ENCODE data around the gene CWH43. TPM values are rescaled to one million over a fixed set of nuclear protein-coding genes. Genes with fewer than 3 reads are reported as not detected.

Gene CWH43
- total and polyA plus RNA-seq, 2 donors (not counting 1 experiment from before 2014, with no cell fraction given) = not detected

- no peak for DNase-seq
- Histone ChIP-seq H3K36me3 (replicated peaks in 1 of 2; ENCODE audit: control extremely low read depth in 1 of 2, control insufficient read depth in 1 of 2, extremely low read depth in 1 of 2, insufficient read depth in 2 of 2, low read length in 1 of 2) (no peaks in the 10 kb centered on the region), H3K4me3 (ENCODE audit: control extremely low read depth in 1 of 5, extremely low read depth in 1 of 5, insufficient read depth in 1 of 5, low read depth in 2 of 5, low read length in 4 of 5) (no peak overlapping the region), H4K20me1 (ENCODE audit: control insufficient read depth, insufficient read depth, low read length, poor library complexity, severe bottlenecking) (no peaks in the 10 kb centered on the region), H3K27me3 (replicated peaks in 1 of 4; ENCODE audit: control extremely low read depth in 1 of 4, control insufficient read depth in 3 of 4, insufficient read depth in 4 of 4, low read length in 3 of 4) (peaks cover 0 to 4% (median 1%) of the 10 kb centered on the region in 4 experiments), H3K9me3 (ENCODE audit: control extremely low read depth in 1 of 3, control insufficient read depth in 2 of 3, insufficient read depth in 1 of 3, low read length in 2 of 3) (no peaks in the 10 kb centered on the region), H3K79me2 (ENCODE audit: control insufficient read depth, insufficient read depth, low read length) (no peaks in the 10 kb centered on the region), H3K4me1 (ENCODE audit: control insufficient read depth in 2 of 2, insufficient read depth in 2 of 2, low read length in 2 of 2) (no peaks in the 10 kb centered on the region), H3K27ac (ENCODE audit: low read length in 2 of 2) (no peak overlapping the region), H2AFZ (ENCODE audit: insufficient read depth, low read depth, low read length, poor library complexity, severe bottlenecking) (no peak overlapping the region), H3K9ac (ENCODE audit: low read length) (no peak overlapping the region), H3K4me2 (replicated peaks; ENCODE audit: low read depth, low read length, poor library complexity, severe bottlenecking) (no peak overlapping the region)
- intact Hi-C loops (cut with micrococcal nuclease) = no loop called here
- Mint-ChIP-seq H3K9me3 (ENCODE audit: insufficient read depth) (no peaks in the 10 kb centered on the region), H3K4me1 (peaks cover 4% of the 10 kb centered on the region), H3K4me3 (no peak overlapping the region), H3K27ac (no peak overlapping the region), H3K27me3 (peaks cover 32% of the 10 kb centered on the region)
- ATAC-seq (ENCODE audit: low read depth) = no peak
- 70% methylated on average over 1 of the region's 2 CpGs for WGBS (ENCODE audit: insufficient coverage)
- TF ChIP-seq CTCF (IDR thresholded peaks at IDR 0.05) = no peak
- TF ChIP-seq EZH2 (IDR thresholded peaks at IDR 0.05; ENCODE audit: borderline replicate concordance, insufficient read depth, low read depth, low read length, poor library complexity, severe bottlenecking) = no peak
- CTCF ChIA-PET = no interaction called here
- POLR2A ChIA-PET = no interaction called here
Observed at GRCh38 chr4:48974979-48975640, 11.0 kb upstream of the CWH43 start.

DNA sequence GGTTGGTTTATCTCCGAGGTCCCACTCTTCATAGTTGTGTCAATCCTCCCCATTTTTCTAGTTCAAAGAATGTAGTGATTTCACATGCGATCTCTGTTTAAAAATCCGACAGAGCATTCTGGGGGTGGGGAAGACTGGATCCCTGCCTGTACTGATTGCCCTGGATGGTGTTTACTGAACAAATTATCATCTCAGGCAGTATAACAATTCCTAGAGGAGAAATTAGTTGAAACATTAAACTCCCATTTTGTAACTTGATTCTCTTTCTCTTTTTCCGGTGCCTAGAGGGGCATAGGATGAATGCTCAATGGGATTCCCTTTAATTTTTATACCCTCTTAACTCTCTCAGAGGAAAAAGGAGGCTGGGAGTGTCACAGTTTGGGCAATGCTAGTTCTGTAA, 10.0 kb upstream of the CWH43 start:
- Mint-ChIP-seq H3K27ac (no peak overlapping the region), H3K9me3 (ENCODE audit: insufficient read depth) (no peaks in the 10 kb centered on the region), H3K4me1 (peaks cover 4% of the 10 kb centered on the region), H3K27me3 (peaks cover 33% of the 10 kb centered on the region), H3K4me3 (no peak overlapping the region)
- TF ChIP-seq CTCF (IDR thresholded peaks at IDR 0.05) = no peak
- TF ChIP-seq EZH2 (IDR thresholded peaks at IDR 0.05; ENCODE audit: borderline replicate concordance, insufficient read depth, low read depth, low read length, poor library complexity, severe bottlenecking) = no peak
- no peaks in the 10 kb centered on the region for H3K9me3 ChIP-seq (ENCODE audit: control extremely low read depth in 1 of 3, control insufficient read depth in 2 of 3, insufficient read depth in 1 of 3, low read length in 2 of 3)
- no peaks in the 10 kb centered on the region for H4K20me1 ChIP-seq (ENCODE audit: control insufficient read depth, insufficient read depth, low read length, poor library complexity, severe bottlenecking)
- H3K79me2 ChIP-seq (ENCODE audit: control insufficient read depth, insufficient read depth, low read length) = no peaks in the 10 kb centered on the region
- DNase-seq (no peak), ATAC-seq (ENCODE audit: low read depth) (no peak)
- CTCF ChIA-PET = no interaction called here
- WGBS (ENCODE audit: insufficient coverage) = no CpG with 5 or more reads among the region's 4 CpGs
- H2AFZ ChIP-seq (ENCODE audit: insufficient read depth, low read depth, low read length, poor library complexity, severe bottlenecking) = no peak overlapping the region
- H3K36me3 ChIP-seq (replicated peaks in 1 of 2; ENCODE audit: control extremely low read depth in 1 of 2, control insufficient read depth in 1 of 2, extremely low read depth in 1 of 2, insufficient read depth in 2 of 2, low read length in 1 of 2) = no peaks in the 10 kb centered on the region
- H3K27ac ChIP-seq (ENCODE audit: low read length in 2 of 2) = no peak overlapping the region
- H3K4me2 ChIP-seq (replicated peaks; ENCODE audit: low read depth, low read length, poor library complexity, severe bottlenecking) = no peak overlapping the region
- H3K4me3 ChIP-seq (ENCODE audit: control extremely low read depth in 1 of 5, extremely low read depth in 1 of 5, insufficient read depth in 1 of 5, low read depth in 2 of 5, low read length in 4 of 5) = no peak overlapping the region
- peaks cover 0 to 4% (median 1%) of the 10 kb centered on the region in 4 experiments for H3K27me3 ChIP-seq (replicated peaks in 1 of 4; ENCODE audit: control extremely low read depth in 1 of 4, control insufficient read depth in 3 of 4, insufficient read depth in 4 of 4, low read length in 3 of 4)
- intact Hi-C loops (cut with micrococcal nuclease) = no loop called here
- no peak overlapping the region for H3K9ac ChIP-seq (ENCODE audit: low read length)
- no peaks in the 10 kb centered on the region for H3K4me1 ChIP-seq (ENCODE audit: control insufficient read depth in 2 of 2, insufficient read depth in 2 of 2, low read length in 2 of 2)
- POLR2A ChIA-PET = no interaction called here
